RCC 7860 (cell line): ENCODE data around the gene SOWAHB.

Experiments
- DNase-seq: peaks from one replicate; pipeline ENCODE4 v3.0.0-alpha.2; 2015; ENCODE audit warnings: low spot score
- FAIRE-seq: peaks from 2 replicates; lab custom pipeline; 2012; peaks lifted over from hg19 to GRCh38; lab: Jason Lieb, UNC

The SOWAHB gene

GRCh38 chr4:76897536-76898384 lies at the start of gene SOWAHB:
Gene SOWAHB, minus strand, starts transcription at chr4:76898144. Its CDS starts 295 bp downstream, at chr4:76897849.
- DNase-seq = no peak
- no peak for FAIRE-seq

- DNase-seq (no peak), FAIRE-seq (no peak)
These were observed 49.4 kb upstream of the SOWAHB start for GRCh38 chr4:76947369-76947768.

- DNase-seq (peak; percentile 29), FAIRE-seq (peak; percentile 22)
These were observed 45.8 kb upstream of the SOWAHB start for GRCh38 chr4:76943790-76944189.

GRCh38 chr4:76943129-76943620 lies 45.2 kb upstream of the SOWAHB start:
- DNase-seq = peak; percentile 14
- FAIRE-seq = peak; percentile 7

- FAIRE-seq = no peak
- DNase-seq = no peak
These were observed 41.2 kb upstream of the SOWAHB start for GRCh38 chr4:76939184-76939583.

- DNase-seq = no peak
- no peak for FAIRE-seq
These were observed 33.8 kb upstream of the SOWAHB start for GRCh38 chr4:76931576-76932276.

GRCh38 chr4:76931087-76931486 lies 33.1 kb upstream of the SOWAHB start:
- no peak for FAIRE-seq
- no peak for DNase-seq

- no peak for DNase-seq
- no peak for FAIRE-seq
These were observed 32.7 kb upstream of the SOWAHB start for GRCh38 chr4:76930685-76931084.

- FAIRE-seq (no peak), DNase-seq (no peak)
These were observed 28.9 kb upstream of the SOWAHB start for GRCh38 chr4:76926841-76927240.

- FAIRE-seq = no peak
These were observed 25.8 kb upstream of the SOWAHB start for GRCh38 chr4:76923619-76924357.

GRCh38 chr4:76920715-76921114 lies 22.8 kb upstream of the SOWAHB start:
- DNase-seq (no peak), FAIRE-seq (no peak)

More at GRCh38 chr4:76923619-76924357, 25.8 kb upstream of the SOWAHB start:
- DNase-seq = no peak

GRCh38 chr4:76909711-76910110 lies 11.8 kb upstream of the SOWAHB start:
- no peak for DNase-seq
- no peak for FAIRE-seq

- DNase-seq = no peak
- no peak for FAIRE-seq
These were observed 7.6 kb upstream of the SOWAHB start for GRCh38 chr4:76905521-76905920.

- no peak for DNase-seq
- FAIRE-seq = no peak
These were observed 6.8 kb upstream of the SOWAHB start for GRCh38 chr4:76904646-76905190.

GRCh38 chr4:76902233-76902890 lies 4.4 kb upstream of the SOWAHB start:
- DNase-seq = no peak
- FAIRE-seq = no peak

GRCh38 chr4:76898949-76899645 lies 1.2 kb upstream of the SOWAHB start:
- DNase-seq (no peak), FAIRE-seq (no peak)

- FAIRE-seq (no peak), DNase-seq (no peak)
These were observed 395 bp upstream of the SOWAHB start for GRCh38 chr4:76898385-76898692.

- DNase-seq (no peak), FAIRE-seq (no peak)
These were observed 1.1 kb downstream of the SOWAHB start for GRCh38 chr4:76896614-76897535.

- DNase-seq (no peak), FAIRE-seq (no peak)
These were observed 1.9 kb downstream of the SOWAHB start for GRCh38 chr4:76896048-76896447.
